DOHH2 (cell line): ENCODE results near the gene BASP1.
"Not testable (repeated sequence)": the region's sequence is repeated elsewhere in the genome, so short reads cannot be mapped to it uniquely, and the experiment has no call there.

ENCODE experiments used
- H3F3A ChIP-seq: fragments of 200-600 bp; sonication (generic), shearing (Covaris generic); 2 replicates; pipeline ENCODE4 v1.6.0; 2016; ENCODE audit warnings: antibody characterized with exemption, mild to moderate bottlenecking; ENCODE audit not compliant: control insufficient read depth, insufficient read depth
- H3K27ac ChIP-seq: fragments of 200-600 bp; sonication (generic); 2 replicates; pipeline ENCODE4 v1.5.1; 2014; ENCODE audit warnings: low read depth, mild to moderate bottlenecking, low read length, moderate library complexity
- H3K27me3 ChIP-seq: fragments of 200-600 bp; sonication (generic); 2 replicates; pipeline ENCODE4 v1.6.1; 2014; ENCODE audit warnings: mild to moderate bottlenecking, low read length, mixed read lengths; ENCODE audit not compliant: control insufficient read depth
- H3K36me3 ChIP-seq: fragments of 200-600 bp; sonication (generic); 2 replicates; pipeline ENCODE4 v1.6.1; 2014; ENCODE audit warnings: mild to moderate bottlenecking, low read length, moderate library complexity, mixed read lengths; ENCODE audit not compliant: control insufficient read depth
- H3K4me1 ChIP-seq: fragments of 200-600 bp; sonication (generic); 2 replicates; pipeline ENCODE4 v1.6.1; 2014; ENCODE audit warnings: mild to moderate bottlenecking, low read length, mixed read lengths; ENCODE audit not compliant: control insufficient read depth
- H3K4me2 ChIP-seq: fragments of 200-600 bp; sonication (generic); 2 replicates; pipeline ENCODE4 v1.6.0; 2014; ENCODE audit warnings: mild to moderate bottlenecking, low read length, moderate library complexity
- H3K4me3 ChIP-seq: fragments of 200-600 bp; sonication (generic); 2 replicates; pipeline ENCODE4 v1.5.1; 2014; ENCODE audit warnings: mild to moderate bottlenecking, low read length, mixed read lengths
- H3K79me2 ChIP-seq: fragments of 200-600 bp; sonication (generic); 2 replicates; pipeline ENCODE4 v1.6.1; 2014; ENCODE audit warnings: mild to moderate bottlenecking, low read length, mixed read lengths; ENCODE audit not compliant: control insufficient read depth
- H3K9me2 ChIP-seq: fragments of 200-600 bp; sonication (generic); replicated peaks from 2 replicates; pipeline ENCODE4 v1.6.1; 2014; ENCODE audit warnings: mild to moderate bottlenecking, low read length, mixed read lengths; ENCODE audit not compliant: control insufficient read depth
- H3K9me3 ChIP-seq: fragments of 200-600 bp; sonication (generic); 2 replicates; pipeline ENCODE4 v1.6.1; 2014; ENCODE audit warnings: antibody characterized with exemption, low read length, mixed read lengths; ENCODE audit not compliant: control insufficient read depth, insufficient read depth
- H4K20me1 ChIP-seq: fragments of 200-600 bp; sonication (generic); 2 replicates; pipeline ENCODE4 v1.6.0; 2014; ENCODE audit warnings: low read depth, mild to moderate bottlenecking, antibody characterized with exemption, low read length, moderate library complexity; ENCODE audit not compliant: control insufficient read depth, insufficient read depth
- CTCF ChIP-seq: fragments of 200-600 bp; sonication (generic); IDR thresholded peaks from one replicate; pipeline ENCODE4 v1.5.1; 2014; ENCODE audit warnings: antibody characterized with exemption, mild to moderate bottlenecking, low read depth, low read length; ENCODE audit not compliant: poor library complexity, severe bottlenecking
- EZH2phosphoT487 ChIP-seq: fragments of 200-600 bp; sonication (generic); IDR thresholded peaks from 2 replicates; pipeline ENCODE4 v1.6.1; 2017; ENCODE audit warnings: borderline replicate concordance, mild to moderate bottlenecking, antibody characterized with exemption, low read length, moderate library complexity, mixed read lengths

BASP1 gene

GRCh38 chr5:17309462-17309861 is 92.0 kb downstream of the BASP1 start:
- Histone ChIP-seq H3K9me3 (no peaks in the 10 kb centered on the region), H3K79me2 (no peaks in the 10 kb centered on the region), H4K20me1 (no peaks in the 10 kb centered on the region), H3K4me3 (no peak overlapping the region), H3K27ac (no peak overlapping the region), H3K9me2 (no peaks in the 10 kb centered on the region), H3K4me1 (peaks cover 1% of the 10 kb centered on the region), H3K27me3 (no peaks in the 10 kb centered on the region), H3F3A (peaks cover 10% of the 10 kb centered on the region; the same call in 1 of the 2 replicates), H3K36me3 (no peaks in the 10 kb centered on the region), H3K4me2 (no peak overlapping the region)
- no peak for TF ChIP-seq CTCF
- no peak for TF ChIP-seq EZH2phosphoT487

GRCh38 chr5:17310502-17310901 is 93.1 kb downstream of the BASP1 start:
- H3K4me2 ChIP-seq, H3K4me3 ChIP-seq, H3K27ac ChIP-seq, H4K20me1 ChIP-seq, H3K27me3 ChIP-seq, H3K79me2 ChIP-seq, H3K36me3 ChIP-seq, H3K9me2 ChIP-seq, H3K9me3 ChIP-seq: not testable (repeated sequence)
- peaks cover 12% of the 10 kb centered on the region for H3K4me1 ChIP-seq
- H3F3A ChIP-seq, result peaks cover 14% of the 10 kb centered on the region; the same call in 1 of the 2 replicates

GRCh38 chr5:17311811-17312210 is 94.4 kb downstream of the BASP1 start:
- H3K9me3 ChIP-seq, H3K27ac ChIP-seq, H3K27me3 ChIP-seq, H3K79me2 ChIP-seq, H3K9me2 ChIP-seq, H3K36me3 ChIP-seq, H4K20me1 ChIP-seq, H3K4me2 ChIP-seq, H3K4me3 ChIP-seq: not testable (repeated sequence)
- peaks cover 22% of the 10 kb centered on the region for H3F3A ChIP-seq
- H3K4me1 ChIP-seq, result peaks cover 25% of the 10 kb centered on the region

GRCh38 chr5:17312358-17312757 is 94.9 kb downstream of the BASP1 start:
- no peak overlapping the region for H3K27ac ChIP-seq
- H3K4me2 ChIP-seq, result no peak overlapping the region
- no peak for TF ChIP-seq EZH2phosphoT487
- TF ChIP-seq CTCF, result no peak
- H3K9me2 ChIP-seq, result no peaks in the 10 kb centered on the region
- no peaks in the 10 kb centered on the region for H3K9me3 ChIP-seq
- H3K4me1 ChIP-seq, result peaks cover 30% of the 10 kb centered on the region
- no peaks in the 10 kb centered on the region for H3K27me3 ChIP-seq
- H3K79me2 ChIP-seq, result no peaks in the 10 kb centered on the region
- no peak overlapping the region for H3K4me3 ChIP-seq
- peaks cover 27% of the 10 kb centered on the region for H3F3A ChIP-seq
- no peaks in the 10 kb centered on the region for H4K20me1 ChIP-seq
- H3K36me3 ChIP-seq, result no peaks in the 10 kb centered on the region
